HEK293T (cell line): ENCODE data around the gene AIF1L.

Source experiments
- BHLHE40 ChIP-seq: fragments of 450-650 bp; IDR thresholded peaks from 2 replicates; pipeline ENCODE4 v1.6.1; 2016; ENCODE audit warnings: mild to moderate bottlenecking, moderate library complexity, borderline replicate concordance
- CTBP1 ChIP-seq: fragments of 450-650 bp; IDR thresholded peaks from 2 replicates; pipeline ENCODE4 v1.6.1; 2016; ENCODE audit warnings: borderline replicate concordance
- FOXA1 ChIP-seq: fragments of 450-650 bp; IDR thresholded peaks from 2 replicates; pipeline ENCODE4 v1.6.1; 2016; ENCODE audit warnings: mild to moderate bottlenecking
- FOXK2 ChIP-seq: fragments of 450-650 bp; IDR thresholded peaks from 2 replicates; pipeline ENCODE4 v1.6.1; 2016; ENCODE audit warnings: mild to moderate bottlenecking
- L3MBTL2 ChIP-seq: fragments of 450-650 bp; conservative IDR thresholded peaks from 2 replicates; pipeline ENCODE4 v1.6.1; 2016; ENCODE audit warnings: mild to moderate bottlenecking
- SUZ12 ChIP-seq: fragments of 450-650 bp; IDR thresholded peaks from 2 replicates; pipeline ENCODE4 v1.6.1; 2016; ENCODE audit warnings: mild to moderate bottlenecking
- TARDBP ChIP-seq: fragments of 450-650 bp; IDR thresholded peaks from 2 replicates; pipeline ENCODE4 v1.6.1; 2016

DNA sequence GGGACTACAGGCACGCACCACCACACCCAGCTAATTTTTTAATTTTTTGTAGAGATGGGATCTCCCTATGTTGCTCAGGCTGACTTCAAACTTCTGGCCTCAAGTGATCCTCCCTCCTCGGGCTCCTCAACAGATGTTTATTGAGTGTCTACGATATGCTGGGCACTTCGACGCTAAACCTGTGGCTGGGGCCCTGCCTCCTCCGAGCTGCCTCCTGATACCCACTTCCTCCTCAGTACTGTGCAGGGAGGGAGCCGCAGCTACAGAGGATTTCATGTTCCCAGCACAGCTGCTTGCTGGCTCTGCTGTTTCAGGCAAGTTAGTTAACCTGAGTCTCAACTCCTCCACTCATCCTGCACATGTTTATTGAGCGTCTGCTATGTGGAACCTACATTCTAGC, 9.6 kb downstream of the AIF1L start:
- TF ChIP-seq FOXK2, result no peak
- TF ChIP-seq SUZ12, result no peak
- TF ChIP-seq CTBP1, result no peak
- no peak for TF ChIP-seq L3MBTL2
- no peak for TF ChIP-seq FOXA1
- TF ChIP-seq TARDBP, result no peak
- TF ChIP-seq BHLHE40, result no peak
